ENCODE results near the gene NTN4.
"Not testable (repeated sequence)": the region's sequence is repeated elsewhere in the genome, so short reads cannot be mapped to it uniquely, and the experiment has no call there.

The NTN4 gene

DNA sequence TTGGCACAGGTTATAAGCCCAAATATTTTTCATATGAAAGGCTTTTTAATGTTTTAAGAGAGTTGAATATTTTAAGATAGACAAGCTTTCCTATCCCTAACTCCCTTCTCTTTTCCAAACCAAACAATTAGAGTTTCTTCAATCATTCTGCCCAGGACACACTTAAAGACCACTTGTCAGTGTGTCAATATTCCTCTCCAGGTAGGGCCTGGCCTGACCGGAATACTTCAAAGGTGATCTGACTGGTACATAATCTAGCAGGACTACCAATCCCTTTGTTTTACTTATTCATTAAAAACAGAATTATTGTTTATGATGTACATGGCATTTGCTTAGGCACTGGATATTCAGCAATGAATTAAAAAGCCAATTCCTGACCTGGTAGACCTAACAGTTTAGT, 44.0 kb upstream of the NTN4 start:
- no peak for DNase-seq (ENCODE audit: low read depth, low spot score)
- TF ChIP-seq, protein P1, sequence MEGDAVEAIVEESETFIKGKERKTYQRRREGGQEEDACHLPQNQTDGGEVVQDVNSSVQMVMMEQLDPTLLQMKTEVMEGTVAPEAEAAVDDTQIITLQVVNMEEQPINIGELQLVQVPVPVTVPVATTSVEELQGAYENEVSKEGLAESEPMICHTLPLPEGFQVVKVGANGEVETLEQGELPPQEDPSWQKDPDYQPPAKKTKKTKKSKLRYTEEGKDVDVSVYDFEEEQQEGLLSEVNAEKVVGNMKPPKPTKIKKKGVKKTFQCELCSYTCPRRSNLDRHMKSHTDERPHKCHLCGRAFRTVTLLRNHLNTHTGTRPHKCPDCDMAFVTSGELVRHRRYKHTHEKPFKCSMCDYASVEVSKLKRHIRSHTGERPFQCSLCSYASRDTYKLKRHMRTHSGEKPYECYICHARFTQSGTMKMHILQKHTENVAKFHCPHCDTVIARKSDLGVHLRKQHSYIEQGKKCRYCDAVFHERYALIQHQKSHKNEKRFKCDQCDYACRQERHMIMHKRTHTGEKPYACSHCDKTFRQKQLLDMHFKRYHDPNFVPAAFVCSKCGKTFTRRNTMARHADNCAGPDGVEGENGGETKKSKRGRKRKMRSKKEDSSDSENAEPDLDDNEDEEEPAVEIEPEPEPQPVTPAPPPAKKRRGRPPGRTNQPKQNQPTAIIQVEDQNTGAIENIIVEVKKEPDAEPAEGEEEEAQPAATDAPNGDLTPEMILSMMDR (IDR thresholded peaks at IDR 0.05; ENCODE audit: insufficient read depth, low read length, missing control alignments): no peak
- CTCF ChIA-PET: interaction anchor here (1.7 kb wide), 1 partner anchor 18 kb away, joined by 4 read pairs; no protein-coding TSS in a partner anchor
- H3K4me3 ChIP-seq (ENCODE audit: low read depth, low read length): no peak overlapping the region
- POLR2A ChIA-PET: no interaction called here

GRCh38 chr12:95830335-95831089, 39.9 kb upstream of the NTN4 start:
- no peak for DNase-seq (ENCODE audit: low read depth, low spot score)
- ChIA-PET POLR2A (no interaction called here), CTCF (interaction anchor here (1.1 to 6.7 kb wide), 3 partner anchors 10 to 685 kb away, joined by 3 to 30 read pairs (median 8); no protein-coding TSS in a partner anchor)
- TF ChIP-seq, protein P1 (IDR thresholded peaks at IDR 0.05; ENCODE audit: insufficient read depth, low read length, missing control alignments): no peak
- no peak overlapping the region for H3K4me3 ChIP-seq (ENCODE audit: low read depth, low read length)

DNA sequence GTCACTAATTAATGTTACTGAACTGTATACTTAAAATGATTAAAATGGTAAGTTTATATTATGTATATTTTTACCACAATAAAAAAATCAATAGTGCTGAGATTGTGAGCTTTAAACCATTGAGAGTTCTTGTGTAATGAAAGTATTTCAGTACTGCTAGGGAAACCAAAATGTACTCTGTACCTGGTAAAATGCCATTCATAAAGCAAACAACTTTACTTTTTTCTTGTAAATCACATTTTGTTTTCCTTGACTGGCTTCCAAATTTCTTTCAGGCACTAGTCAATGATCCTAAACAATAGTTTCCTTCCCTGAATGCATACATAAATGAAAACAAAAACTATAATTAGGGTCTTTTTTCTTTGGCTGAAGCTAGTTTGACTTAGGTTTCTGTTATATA, 38.8 kb upstream of the NTN4 start:
- ChIA-PET POLR2A (no interaction called here), CTCF (interaction anchor here (1.8 to 6.7 kb wide), 3 partner anchors 9 to 19 kb away, joined by 8 to 30 read pairs (median 12); no protein-coding TSS in a partner anchor)
- H3K4me3 ChIP-seq (ENCODE audit: low read depth, low read length): no peak overlapping the region
- TF ChIP-seq, protein P1 (IDR thresholded peaks at IDR 0.05; ENCODE audit: insufficient read depth, low read length, missing control alignments): no peak
- DNase-seq (ENCODE audit: low read depth, low spot score): no peak

GRCh38 chr12:95820096-95820703, 29.6 kb upstream of the NTN4 start:
- DNase-seq (ENCODE audit: low read depth, low spot score): no peak
- TF ChIP-seq, protein P1 (IDR thresholded peaks at IDR 0.05; ENCODE audit: insufficient read depth, low read length, missing control alignments): peak; percentile 51
- POLR2A ChIA-PET: no interaction called here
- H3K4me3 ChIP-seq (ENCODE audit: low read depth, low read length): no peak overlapping the region
- CTCF ChIA-PET: interaction anchor here (0.6 to 10.7 kb wide), 11 partner anchors 8 to 696 kb away, joined by 3 to 356 read pairs (median 4); no protein-coding TSS in a partner anchor

- H3K4me3 ChIP-seq (ENCODE audit: low read depth, low read length): no peak overlapping the region
- no peak for DNase-seq (ENCODE audit: low read depth, low spot score)
- ChIA-PET CTCF (interaction anchor here (0.7 to 10.7 kb wide), 30 partner anchors 10 to 299 kb away, joined by 3 to 356 read pairs (median 4); no protein-coding TSS in a partner anchor), POLR2A (no interaction called here)
- TF ChIP-seq, protein P1 (IDR thresholded peaks at IDR 0.05; ENCODE audit: insufficient read depth, low read length, missing control alignments): peak; percentile 36
These were observed 25.2 kb upstream of the NTN4 start for GRCh38 chr12:95815632-95816212.

DNA sequence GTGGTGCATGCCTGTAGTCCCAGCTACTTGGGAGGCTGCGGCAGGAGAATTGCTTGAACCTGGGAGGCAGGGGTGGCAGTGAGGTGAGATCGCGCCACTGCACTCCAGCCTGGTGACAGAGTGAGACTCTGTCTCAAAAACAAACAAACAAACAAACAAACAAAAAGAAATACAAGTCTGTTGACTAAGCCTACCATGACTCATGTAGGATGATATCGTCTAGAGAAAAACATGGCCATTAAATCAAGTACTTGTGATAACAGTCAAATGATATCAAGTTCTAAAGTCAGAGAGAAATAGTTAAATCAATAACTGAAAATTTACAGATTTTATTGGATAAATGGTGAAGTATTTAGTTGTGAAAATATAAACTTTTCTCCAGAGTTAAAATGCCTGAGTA, 21.6 kb upstream of the NTN4 start:
- CTCF ChIA-PET: interaction anchor here (0.9 to 4.9 kb wide), 5 partner anchors 9 to 236 kb away, joined by 3 to 55 read pairs (median 8); no protein-coding TSS in a partner anchor
- H3K4me3 ChIP-seq (ENCODE audit: low read depth, low read length); POLR2A ChIA-PET; DNase-seq (ENCODE audit: low read depth, low spot score): not testable (repeated sequence)
